Stimulated activated CD4-positive, alpha-beta T cell treated with anti-CD3 and anti-CD28 coated beads, Interleukin-2, amount 100 ng/mL, for 24 hours (primary cell): ENCODE measurements around the gene NIFK.
"Not testable (repeated sequence)": the region's sequence is repeated elsewhere in the genome, so short reads cannot be mapped to it uniquely, and the experiment has no call there.

ENCODE experiments used
- DNase-seq, 2 donors: peaks; one replicate each; pipeline ENCODE4 v3.0.0-alpha.2; 2020

Gene NIFK

DNA sequence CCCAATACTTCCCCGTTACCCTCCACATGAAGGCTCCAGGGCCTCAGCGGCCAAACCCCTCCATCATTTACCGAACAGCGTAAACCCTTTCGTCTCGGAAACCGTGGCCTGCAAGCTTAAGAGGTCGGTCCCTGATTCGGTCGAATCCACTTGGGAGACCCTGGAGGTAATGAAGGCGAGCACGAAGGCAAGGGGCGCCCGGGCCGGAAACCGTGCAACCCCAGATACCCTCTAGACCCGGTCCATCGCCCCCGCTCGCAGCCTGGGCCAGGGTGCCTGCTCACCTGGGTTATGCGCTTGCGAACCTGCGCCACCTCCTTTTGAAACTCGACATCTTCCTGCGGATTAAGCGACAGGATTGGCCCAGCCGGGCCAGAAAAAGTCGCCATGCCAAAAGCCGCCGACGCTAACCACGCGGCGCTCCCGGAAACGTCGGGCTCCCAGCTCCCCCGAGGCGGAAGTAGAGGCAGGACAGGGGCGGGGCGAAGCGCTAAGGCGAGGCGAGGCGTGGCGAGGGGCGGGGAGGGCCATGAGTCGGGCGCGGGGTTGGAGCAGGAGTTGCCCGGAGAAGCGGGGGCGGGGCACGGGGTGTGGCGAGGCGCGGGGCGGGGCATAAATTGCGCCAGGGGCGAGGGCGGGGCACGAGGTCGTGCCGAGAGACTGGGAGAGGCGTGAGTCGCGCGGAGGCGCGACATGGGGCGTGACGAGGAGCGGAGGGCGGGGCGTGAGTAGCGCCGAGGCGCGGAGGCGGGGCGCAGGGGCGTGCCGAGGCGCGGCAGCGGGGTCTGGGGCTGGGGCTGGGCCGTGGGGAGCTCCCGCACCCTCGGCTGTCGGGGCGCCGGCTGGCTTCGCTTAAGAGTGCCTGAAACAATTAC, at the start of gene NIFK:
Gene NIFK (minus strand): TSS at position 414 of the 875 bp plus-strand sequence. CDS start 25 bp downstream, at position 389.
- DNase-seq: peak; percentile 100

DNA sequence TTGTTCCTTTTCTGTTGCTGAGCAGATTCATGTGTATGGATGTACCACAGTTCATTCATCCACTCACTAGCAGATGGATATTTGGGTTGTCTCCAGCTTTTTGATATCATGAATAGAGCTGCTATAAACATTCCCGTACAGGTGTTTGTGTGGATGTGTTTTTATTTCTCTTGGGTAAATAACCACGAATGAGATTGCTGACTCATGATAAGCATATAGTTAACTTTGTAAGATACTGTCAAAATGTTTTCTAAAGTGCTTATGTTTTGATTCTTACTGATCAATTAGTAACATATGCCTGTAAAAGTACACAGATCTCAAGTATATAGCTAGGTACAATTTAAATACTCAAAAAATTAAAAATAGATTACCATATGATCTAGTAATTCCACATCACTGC, 46.5 kb upstream of the NIFK start:
- no peak for DNase-seq

DNA sequence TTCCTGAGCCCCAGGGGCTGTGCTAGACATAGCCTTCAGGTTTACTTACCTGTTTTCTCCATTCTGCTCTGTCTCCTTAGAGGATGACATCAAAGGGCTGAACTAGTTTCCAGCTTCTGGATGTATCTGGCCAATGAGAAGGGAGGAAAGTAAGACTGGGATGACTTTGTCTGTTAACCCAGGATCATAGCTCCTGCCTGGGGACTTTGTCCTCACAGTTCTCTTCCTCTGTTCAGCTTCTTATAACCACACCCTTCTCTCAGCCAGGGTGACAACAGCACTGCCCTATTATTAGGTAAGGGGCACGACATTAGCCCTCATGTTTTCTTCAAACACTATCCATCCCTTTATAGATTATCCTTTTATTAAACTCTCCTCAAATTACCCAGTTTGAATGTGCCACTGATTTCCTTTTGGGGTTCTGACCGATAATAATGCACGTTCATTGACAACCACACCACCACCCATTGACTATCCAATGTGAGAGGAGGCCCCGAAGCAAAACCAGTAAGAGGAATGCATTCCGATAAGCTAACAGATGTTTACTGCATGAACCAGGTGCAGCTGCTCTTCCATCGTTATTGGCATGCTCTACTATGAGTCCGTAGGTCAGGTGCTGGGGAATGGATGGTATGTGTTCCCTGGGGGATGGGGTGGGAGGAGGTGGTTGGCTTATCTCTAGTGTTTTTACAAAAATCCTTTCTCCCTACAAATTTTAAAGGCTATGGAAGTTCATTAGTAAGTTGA, 42.2 kb upstream of the NIFK start:
- DNase-seq: no peak

DNA sequence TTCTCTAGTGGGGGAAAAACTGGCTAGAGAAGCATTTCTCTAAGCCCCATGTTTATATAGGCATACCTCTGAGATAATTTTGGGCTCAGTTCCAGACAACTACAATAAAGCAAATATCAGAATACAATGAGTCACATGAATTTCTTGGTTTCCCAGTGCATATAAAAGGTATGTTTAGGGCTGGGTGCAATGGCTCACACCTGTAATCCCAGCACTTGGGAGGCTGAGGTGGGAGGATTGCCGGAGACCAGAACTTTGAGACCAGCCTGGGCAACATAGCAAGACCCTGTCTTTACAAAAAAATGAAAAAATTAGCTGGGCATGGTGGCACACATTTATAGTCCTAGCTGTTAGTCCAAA, 41.0 kb upstream of the NIFK start:
- no peak for DNase-seq

DNA sequence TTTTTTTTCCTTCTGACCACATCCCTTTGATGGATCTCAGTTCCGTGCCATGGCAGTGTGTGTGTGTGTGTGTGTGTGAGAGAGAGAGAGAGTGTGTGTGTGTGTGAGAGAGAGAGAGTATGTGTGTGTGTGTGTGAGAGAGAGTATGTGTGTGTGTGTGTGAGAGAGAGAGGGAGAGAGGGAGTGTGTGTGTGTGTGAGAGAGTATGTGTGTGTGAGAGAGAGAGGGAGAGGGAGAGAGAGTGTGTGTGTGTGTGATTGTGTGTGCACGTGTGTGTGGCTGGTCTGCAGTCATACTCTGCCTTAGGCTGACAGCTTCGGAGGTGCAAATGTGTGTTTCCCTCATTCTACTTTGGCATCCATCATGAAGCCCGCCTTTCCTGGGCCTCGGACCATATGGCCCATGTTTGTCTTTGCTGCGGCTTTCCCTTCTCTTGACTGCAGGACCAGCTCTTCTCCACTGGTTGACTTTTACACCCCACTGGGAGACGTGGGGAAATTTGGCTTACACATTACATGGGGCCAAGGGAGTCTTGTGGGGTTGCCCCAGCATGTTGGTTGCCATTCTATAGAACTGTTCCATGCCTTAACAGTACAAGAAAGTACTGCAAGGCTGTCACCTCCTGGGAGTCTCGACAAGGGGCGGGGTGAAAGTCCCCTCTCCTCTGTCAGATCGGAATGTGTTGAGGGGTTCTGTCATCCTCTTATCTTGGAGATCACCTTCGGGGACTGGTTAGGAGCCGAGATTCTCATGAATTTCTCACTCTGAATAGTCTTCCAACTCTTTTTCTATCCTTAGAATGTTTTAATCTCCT, 40.4 kb upstream of the NIFK start:
- no peak for DNase-seq

DNA sequence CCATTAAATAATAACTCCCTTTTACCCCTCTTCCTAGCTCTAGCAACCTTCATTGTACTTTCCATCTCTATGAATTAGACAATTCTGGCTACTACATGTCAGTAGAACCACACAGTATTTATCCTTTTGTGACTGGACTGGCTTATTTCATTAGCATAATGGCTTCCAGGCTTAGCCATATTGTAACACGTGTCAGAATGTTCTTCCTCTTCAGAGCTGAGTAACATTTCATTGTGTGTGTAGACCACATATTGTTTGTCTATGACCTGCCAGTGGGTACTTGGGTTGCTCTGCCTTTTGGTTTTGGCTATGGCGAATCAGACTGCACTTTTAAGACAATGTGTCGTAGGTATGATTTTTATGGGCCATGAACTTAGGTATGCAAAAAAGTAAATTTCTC, 39.7 kb upstream of the NIFK start:
- no peak for DNase-seq

DNA sequence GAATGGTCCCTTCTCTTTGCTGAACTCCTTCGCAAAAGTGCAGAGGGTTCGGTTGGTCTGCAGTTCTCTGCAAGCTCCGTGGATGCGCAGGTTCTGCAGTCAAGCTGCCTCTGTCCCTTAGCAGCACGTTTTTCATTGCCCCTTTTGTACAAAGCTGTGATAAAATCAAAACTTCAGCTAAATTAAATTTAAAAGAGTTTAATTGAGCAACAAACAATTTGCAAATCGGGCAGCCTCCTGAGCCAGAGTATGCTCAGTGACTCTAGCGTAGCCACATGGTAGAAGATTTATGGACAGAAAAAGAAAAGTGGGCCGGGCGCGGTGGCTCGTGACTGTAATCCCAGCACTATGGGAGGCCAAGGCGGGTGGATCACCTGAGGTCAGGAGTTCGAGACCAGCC, 37.6 kb upstream of the NIFK start:
- no peak for DNase-seq

DNA sequence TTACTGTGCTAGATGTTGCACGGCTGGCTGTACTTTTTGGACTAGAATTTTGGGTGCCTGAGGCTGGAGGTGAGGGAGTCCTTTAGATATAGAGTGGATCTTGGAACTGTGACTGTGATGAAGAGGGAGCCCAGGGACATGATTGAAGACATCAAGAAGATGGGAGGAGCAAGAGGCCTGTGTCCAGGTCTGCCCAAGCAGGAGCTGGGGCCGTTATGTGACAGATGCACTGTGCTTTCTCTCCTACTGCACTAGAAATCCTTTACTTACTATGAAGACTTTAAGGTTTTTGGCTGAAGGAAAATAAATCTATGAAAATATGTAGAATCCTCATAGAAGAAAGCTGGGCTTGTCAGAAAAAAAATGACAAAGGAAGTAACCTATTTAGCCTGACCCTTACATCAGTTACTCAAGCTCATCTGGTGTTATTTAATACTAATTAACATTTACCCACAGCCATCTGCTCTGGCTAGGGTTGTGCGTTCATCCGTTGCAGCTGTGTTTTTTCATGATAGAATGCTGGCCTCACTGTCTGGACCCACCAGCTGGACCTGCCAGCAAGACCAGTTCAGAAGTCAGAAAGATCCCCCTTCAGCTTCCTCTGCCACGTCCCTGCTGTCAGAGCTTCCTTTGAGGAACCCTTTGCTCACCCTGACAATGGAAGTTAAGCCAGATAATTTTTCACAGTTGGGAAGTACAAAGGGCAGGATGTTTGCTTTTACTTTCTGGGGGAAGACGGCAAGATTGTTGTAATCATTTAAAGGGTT, 35.5 kb upstream of the NIFK start:
- no peak for DNase-seq

DNA sequence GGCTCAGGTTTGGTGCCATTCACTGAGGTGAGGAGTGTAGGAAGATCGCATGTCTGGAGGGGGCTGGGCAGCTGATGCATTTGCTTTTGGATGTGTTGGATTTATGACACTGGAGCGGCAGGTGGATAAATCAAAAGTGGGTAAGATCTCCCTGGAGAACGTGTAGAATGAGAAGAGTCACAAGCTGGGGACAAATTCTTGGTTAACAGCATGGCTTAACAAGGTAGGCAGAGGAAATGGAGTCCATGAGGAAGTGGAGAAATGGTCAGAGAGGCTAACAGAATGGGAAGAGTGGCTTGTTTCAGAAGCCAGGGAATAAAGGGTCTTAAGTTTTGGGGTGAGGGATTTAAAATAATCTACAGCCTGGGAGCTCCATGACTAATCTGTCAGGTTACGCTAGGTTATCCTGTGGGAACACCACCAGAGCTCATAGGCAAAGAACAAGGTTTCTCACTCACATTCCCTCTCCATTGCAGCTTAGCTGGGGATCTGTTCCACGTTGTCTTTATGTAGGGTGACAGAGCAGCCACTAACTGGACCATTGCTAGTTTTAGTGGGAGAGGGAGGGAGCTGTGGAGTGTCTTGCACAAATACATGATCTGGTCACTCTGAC, 31.6 kb upstream of the NIFK start:
- DNase-seq: no peak

DNA sequence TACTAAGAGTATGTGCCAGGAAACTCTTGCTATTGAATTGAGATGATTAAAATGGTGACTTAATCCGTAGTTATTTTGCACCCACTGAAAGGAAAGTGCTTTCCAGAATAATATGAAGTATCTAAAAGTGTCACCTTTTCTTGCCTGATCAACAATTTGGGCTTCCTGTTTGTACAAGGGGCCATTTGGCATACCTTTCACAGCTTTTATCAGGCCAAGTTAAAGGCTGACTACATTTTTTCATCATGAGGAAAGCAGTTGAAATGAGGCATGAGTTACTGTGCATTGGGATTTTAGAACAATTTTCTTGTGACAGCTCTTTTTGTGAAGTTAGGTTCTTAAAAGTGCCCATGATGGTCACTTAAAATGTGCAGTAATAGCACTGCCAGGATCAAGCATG, 29.9 kb upstream of the NIFK start:
- no peak for DNase-seq

DNA sequence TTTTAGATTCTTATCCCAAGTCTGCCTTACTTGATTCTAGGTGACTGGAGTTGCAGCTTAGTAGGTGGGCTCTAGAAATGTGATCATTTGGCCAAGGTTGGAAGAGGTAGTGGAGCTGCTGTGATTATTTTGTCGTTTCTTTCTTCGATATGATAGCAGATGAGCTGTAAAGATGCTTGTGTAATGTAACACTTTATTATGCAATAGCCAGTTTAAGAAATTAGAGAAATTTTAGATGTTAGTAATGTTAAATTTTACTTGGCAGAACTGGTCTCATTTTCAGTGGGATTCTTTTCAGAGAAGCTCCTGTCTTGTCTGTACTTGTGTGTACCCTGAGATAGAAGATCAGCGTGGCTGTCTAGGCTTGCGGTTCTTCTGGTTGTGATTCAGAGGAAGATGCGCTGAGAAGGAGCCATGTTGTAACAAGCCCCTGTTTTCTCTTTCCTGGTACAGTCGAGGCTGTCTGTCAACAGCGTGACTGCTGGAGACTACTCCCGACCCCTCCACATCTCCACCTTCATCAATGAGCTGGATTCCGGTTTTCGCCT, 28.1 kb upstream of the NIFK start:
- DNase-seq: no peak

DNA sequence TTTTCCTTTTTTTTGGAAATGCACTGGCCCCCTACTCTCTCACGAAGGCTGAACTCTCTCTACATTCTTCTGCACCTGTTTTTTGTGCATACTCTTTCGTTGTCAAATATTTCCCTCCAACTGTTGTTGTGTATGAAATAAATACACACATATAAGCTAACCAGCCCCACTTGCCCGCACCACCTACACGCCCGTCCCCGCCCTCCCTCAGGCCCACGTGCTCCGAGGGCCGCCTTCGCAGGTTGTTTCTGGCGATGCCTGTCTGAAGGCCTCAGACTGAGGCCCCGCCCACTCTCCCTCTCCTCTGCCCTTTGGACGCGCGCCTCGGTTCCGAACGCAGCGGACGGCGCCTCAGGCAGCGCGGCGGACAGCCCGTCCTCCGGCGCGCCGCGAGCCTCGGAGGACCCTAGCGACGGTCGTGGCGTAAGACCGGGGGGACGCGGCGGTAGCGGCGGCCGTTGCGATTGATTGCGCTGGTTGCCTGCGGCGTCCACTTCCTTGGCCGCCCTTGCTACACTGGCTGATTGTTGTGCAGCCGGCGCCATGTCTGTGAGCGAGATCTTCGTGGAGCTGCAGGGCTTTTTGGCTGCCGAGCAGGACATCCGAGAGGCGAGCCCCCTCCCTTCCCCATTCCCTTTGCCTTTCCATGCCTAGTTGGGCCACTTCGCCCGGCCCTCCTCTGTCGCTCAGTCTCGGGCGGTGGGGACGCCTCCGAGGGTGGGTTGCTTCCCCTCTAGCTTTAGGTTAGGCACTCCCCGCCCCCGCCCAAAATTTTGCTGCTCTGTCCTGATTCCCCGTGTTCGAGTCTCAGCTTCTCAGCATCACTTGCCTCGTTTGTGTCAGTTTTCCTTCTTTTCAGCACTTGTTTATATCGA, 18.8 kb upstream of the NIFK start, which contains the start of gene TSN:
Gene TSN (plus strand): TSS at position 415 of the 875 bp plus-strand sequence. CDS start 129 bp downstream, at position 544.
- DNase-seq: peak; percentile 97 to 98

DNA sequence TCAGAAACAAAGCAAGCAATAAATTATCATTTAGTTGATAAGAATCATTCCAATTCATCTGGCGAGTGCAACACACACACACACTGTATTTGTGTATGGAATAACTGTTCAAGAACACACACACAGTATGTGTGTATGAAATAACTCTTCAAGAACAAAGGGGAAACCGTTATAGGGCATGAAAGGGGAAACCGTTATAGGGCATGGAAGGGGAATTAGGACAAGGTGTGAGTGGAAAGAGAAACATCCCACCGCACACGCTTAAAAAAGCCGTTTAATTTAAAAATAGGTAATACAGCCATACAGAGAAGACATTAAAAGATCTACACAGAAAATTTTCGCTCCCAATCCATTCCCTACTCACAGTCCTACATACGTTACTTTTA, 18.2 kb upstream of the NIFK start:
- DNase-seq: no peak

DNA sequence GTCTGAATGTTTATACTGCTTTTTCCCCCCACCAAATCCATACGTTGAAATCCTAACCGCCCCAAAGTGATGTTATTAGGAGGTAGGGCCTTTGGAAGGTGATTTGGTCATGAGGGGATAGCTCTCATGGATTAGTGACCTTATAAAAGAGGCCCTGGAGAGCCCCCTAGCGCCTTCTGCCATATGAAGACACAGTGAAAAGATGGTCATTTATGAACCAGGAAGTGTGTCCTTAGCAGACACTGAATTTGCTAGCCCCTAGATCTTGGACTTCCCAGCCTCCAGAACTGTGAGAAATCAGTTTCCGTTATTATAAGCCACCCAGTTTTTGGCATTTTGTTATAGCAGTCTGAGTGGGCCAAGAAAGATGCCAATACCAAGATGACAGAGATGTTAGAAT, 11.5 kb upstream of the NIFK start:
- DNase-seq: no peak

DNA sequence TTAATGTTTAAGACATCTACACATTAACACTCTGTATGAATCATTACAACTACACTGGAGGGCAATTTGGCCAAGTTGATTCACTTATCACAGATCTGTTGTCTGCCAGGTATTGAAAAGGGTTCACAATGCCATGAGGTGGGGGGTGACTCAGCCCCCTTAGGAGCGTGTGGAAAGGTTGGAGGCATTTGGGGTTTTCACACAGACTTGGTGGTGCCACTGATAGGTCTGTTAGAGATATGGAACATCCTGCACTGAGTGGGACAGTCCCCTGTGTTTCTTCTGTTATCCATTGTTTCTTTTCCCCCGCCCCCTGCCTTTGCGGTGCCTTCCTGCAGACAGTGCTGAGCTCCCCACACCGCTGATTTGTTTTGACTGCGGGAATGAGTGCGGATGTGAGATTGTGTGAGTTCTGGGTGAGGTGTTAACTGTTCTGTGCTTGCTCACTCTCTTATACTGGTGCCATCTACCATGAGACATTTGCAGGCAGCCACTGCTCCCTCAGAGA, 9.4 kb upstream of the NIFK start:
- DNase-seq: peak in 1 of 2 donors; percentile 43

DNA sequence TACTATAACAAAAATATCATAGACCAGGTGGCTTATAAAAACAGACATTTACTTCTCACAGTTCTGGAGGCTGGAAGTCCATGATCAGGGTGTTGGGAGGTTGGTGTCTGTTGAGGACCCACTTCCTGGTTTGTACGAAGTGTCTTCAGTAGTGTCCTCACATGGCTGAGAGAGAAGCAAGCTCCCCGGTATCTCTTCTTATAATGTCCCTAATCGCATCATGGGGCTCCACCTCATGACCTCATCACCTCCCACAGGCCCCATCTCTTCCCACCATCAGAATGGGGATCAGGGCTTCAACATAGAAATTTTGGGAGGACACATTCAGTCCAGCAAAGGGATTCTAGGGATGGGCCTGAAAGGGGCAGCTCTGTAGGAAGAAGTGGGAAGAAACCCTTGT, 4.8 kb upstream of the NIFK start:
- no peak for DNase-seq

DNA sequence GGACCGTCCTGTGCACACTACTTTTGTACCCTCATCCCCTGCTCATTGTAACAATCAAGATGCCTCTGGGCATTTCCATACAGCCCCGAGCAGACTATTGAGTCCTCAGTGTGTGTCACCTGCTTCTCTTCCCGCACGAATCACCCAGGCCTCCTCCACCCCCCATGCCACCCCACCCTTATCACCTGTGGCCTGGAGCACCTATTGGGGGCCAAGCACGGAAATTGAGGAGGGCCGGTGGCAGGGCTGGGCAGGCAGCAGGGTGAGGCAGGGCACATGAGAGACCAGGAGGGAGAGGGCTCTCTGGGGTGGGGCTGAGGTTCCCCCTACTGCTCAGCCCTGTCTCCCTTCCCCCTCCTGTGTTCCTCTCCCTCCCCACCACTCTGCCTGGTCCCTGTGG, 4.3 kb upstream of the NIFK start:
- DNase-seq: no peak

DNA sequence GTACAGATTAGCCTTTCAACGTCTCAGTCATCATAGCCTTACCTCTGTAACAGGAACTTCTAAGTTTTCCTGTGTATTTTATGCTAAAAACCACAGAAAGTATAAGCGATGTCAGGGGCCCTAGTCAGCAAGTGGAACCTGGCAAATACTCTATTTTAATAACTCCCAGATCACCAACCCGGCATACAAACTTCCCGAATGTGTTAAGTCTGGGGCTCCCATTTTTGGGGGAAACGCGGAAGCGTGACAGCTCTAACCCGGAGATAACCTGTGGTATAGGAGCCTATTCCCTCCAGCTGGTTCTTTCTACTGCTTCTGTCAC, 574 bp downstream of the NIFK start:
- DNase-seq: no peak

DNA sequence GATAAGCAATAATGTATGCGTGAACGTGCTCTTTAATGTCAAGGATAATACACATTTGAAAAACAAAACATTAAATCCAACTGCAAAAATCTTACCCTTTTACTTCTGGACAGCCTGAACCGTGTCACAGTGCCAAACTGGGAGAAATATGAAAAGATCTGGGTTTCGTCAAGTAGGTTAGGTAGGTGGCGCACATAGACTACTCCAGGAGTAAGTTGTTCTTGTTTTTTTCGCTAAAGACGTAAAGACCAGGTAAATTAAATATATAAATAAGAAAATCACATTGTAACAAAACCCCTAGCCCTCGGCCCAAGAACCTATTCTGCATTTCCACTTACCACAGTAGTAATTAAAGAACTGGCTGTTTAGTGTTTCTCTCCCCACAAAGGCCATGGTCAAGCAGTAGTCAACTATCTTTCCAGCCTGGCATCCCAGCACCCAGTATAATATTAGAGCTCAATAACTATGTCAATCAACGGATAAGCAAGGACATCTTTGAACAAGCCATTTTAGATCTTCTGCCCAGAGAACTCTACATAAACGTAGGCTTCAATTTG, 1.1 kb downstream of the NIFK start:
- DNase-seq: no peak

DNA sequence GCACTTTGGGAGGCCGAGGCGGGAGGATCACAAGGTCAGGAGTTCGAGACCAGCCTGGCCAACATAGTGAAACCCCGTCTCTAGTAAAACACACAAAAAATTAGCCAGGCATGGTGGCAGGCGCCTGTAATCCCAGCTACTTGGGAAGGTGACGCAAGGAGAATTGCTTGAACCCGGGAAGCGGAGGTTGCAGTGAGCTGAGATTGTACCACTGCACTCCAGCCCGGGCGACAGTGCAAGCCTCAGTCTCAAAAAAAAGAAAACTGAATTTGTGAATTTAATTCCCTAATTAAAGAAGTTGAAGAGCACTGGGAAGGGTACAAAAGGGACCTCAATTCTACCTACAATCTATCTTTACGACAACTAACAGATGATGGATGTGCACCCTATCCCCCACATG, 2.1 kb downstream of the NIFK start:
- not testable (repeated sequence) for DNase-seq
